Right lobe of liver (tissue), 4 donors: ENCODE data around the gene TRAP1.

ENCODE experiments used
- CTCF ChIP-seq, 4 donors: fragments of 200-600 bp in 3 of 4; fragments of 450-650 bp in 1 of 4; IDR thresholded peaks; one replicate each; pipeline versions ENCODE4 v1.5.1 to v1.8.0; 2016 to 2022; ENCODE audit warnings: antibody characterized with exemption in 4 of 4, mild to moderate bottlenecking in 2 of 4
- POLR2A ChIP-seq: fragments of 450-650 bp; IDR thresholded peaks from one replicate; pipeline ENCODE4 v1.6.1; 2017; ENCODE audit warnings: antibody characterized with exemption, mild to moderate bottlenecking
- donor health status: DM: no; HTN: no; CAD: no.
- donor health status: DM: no; HTN: no; CAD: no.
- donor health status: DM: no; HTN: yes; CAD: no.

GRCh38 chr16:3640207-3640606 lies 77.1 kb downstream of the TRAP1 start:
- TF ChIP-seq CTCF (IDR thresholded peaks at IDR 0.05) = no peak
- no peak for TF ChIP-seq POLR2A
